Nasal cavity respiratory epithelium epithelial cell of viscerocranial mucosa (primary cell): ENCODE data around the gene PLA2G4B. TPM values are rescaled to one million over a fixed set of nuclear protein-coding genes. Genes with fewer than 3 reads are reported as not detected.

Experiments used
- total RNA-seq: library from RNA; depleted of rRNA; stranded (reverse); fragments of >200 nt; gene quantifications from 2 replicates; pipeline ENCODE4 v1.2.3, GENCODE V29; 2014

PLA2G4B gene
- 6.6 and 17.1 TPM in 2 replicates for total RNA-seq

GRCh38 chr15:41838400-41838897 lies at the start of gene PLA2G4B:
PLA2G4B (plus strand) TSS chr15:41838847; CDS start chr15:41838914, 67 bp downstream.

GRCh38 chr15:41827880-41828806 lies 10.5 kb upstream of the PLA2G4B start, which contains the start of gene JMJD7:
JMJD7 (plus strand) TSS chr15:41828092; CDS start chr15:41828125, 33 bp downstream.

GRCh38 chr15:41893422-41894250 lies 55.0 kb downstream of the PLA2G4B start, which contains the start of gene SPTBN5:
SPTBN5 (minus strand) TSS chr15:41894053; CDS start chr15:41893497, 556 bp downstream.

Other genes starting within 250 kb of the PLA2G4B start
- gene MGA, start 178.4 kb upstream of the PLA2G4B start, total RNA-seq: 32.1 and 52.8 TPM in 2 replicates
- 26.0 and 46.6 TPM in 2 replicates for gene MAPKBP1, start 64.4 kb upstream of the PLA2G4B start, total RNA-seq
- 17.8 and 18.1 TPM in 2 replicates for gene JMJD7, start 10.8 kb upstream of the PLA2G4B start, total RNA-seq
- 0.34 and 1.2 TPM in 2 replicates for gene SPTBN5, start 55.2 kb downstream of the PLA2G4B start, total RNA-seq
- gene EHD4, start 133.7 kb downstream of the PLA2G4B start, total RNA-seq: 28.4 and 41.3 TPM in 2 replicates
- 0.14 and 2.4 TPM in 2 replicates for gene PLA2G4E, start 182.2 kb downstream of the PLA2G4B start, total RNA-seq